SK-N-DZ (cell line): Measurements from ENCODE around the gene IFI44. TPM values are rescaled to one million over a fixed set of nuclear protein-coding genes. Genes with fewer than 3 reads are reported as not detected.

Source experiments
- DNase-seq: peaks from one replicate; pipeline ENCODE4 v3.0.0-alpha.2; 2015; ENCODE audit warnings: low spot score
- polyA plus RNA-seq, 2 experiments: library from polyadenylated mRNA; depleted of rRNA; stranded (reverse); fragments of >200 nt; gene quantifications; 2 replicates each; pipeline ENCODE4 v1.2.3, GENCODE V29; 2014

IFI44 gene, protein sequence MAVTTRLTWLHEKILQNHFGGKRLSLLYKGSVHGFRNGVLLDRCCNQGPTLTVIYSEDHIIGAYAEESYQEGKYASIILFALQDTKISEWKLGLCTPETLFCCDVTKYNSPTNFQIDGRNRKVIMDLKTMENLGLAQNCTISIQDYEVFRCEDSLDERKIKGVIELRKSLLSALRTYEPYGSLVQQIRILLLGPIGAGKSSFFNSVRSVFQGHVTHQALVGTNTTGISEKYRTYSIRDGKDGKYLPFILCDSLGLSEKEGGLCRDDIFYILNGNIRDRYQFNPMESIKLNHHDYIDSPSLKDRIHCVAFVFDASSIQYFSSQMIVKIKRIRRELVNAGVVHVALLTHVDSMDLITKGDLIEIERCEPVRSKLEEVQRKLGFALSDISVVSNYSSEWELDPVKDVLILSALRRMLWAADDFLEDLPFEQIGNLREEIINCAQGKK
- polyA plus RNA-seq (2014; cell fraction: cytosol; rRNA removed), result 0.17 and 1.1 TPM in 2 replicates
- 0.72 and 0.97 TPM in 2 replicates for polyA plus RNA-seq (2014; cell fraction: nucleus; rRNA removed)

DNA sequence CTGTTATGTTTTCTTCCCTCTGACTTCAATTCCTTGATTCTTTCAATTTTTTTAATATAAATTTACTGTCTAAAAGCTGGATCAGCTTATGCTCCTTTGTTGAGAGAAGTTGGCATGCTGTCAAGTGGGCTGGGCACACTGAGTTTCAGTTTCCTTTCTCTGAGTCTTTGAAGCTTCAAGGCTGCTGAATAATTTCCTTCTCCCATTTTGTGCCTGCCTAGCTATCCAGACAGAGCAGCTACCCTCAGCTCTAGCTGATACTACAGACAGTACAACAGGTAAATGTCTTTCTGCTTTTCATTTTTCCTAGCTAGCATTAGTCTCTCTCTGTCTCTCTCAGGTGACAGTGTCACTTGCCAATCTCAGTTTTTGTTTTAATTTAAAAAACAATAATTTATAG, at the start of gene IFI44:
Gene IFI44 (plus strand): TSS at position 204 of the 400 bp plus-strand sequence. CDS start 365 bp downstream, outside the sequence.
- DNase-seq, result no peak

DNA sequence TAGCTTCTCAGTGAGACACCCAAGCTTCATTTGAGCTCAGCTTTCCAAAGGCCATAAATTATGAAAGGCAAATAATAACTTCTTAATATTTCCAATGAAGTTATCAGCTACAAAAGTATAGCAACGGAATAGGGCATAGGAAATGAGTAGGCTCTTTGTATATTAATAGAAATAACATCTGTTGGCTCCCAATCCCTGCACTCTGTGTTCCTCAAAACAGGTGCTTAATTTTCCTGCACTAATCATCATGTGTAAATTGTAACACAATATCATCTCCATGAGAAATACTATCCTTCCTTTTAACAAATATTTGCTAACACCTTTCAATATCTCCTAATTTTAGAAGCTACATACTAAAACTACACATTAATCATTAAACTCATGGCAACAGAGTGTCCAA, 48.6 kb upstream of the IFI44 start:
- DNase-seq, result no peak

DNA sequence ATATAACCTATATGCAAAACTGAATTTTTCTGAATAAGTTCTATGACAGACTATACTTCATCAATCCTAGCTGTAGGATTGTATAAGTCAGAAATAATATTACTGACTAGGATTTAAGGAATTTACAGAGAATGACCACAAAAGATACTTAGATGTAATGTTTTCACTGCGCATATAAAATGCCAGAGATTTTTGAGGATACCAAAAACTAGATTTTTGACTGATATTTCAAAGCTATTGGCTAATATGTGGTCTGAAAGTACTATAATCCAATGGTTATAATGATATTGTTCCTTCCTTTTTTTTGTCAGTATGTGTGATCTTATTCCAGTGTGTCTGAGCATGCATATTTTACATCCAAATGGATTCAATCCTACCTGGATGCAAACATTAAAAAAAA, 46.4 kb upstream of the IFI44 start:
- no peak for DNase-seq

DNA sequence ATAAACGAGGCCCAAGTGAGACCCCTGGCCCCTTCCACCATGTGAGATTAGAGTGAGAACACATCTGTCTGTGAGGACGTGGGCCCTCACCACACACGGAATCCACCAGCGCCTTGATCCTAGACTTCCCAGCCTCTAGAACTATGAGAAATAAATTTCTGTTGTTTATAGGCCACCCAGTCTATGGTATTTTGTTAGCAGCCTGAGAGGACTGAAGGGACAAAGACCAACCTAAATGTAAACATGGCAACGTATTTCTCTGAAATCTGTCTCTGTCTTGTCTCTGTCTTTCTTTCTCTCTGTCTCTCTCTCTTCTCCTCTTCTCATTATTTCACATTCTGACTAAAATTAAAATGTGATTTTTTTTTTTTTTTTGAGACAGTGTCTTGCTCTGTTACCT, 45.0 kb upstream of the IFI44 start:
- no peak for DNase-seq

DNA sequence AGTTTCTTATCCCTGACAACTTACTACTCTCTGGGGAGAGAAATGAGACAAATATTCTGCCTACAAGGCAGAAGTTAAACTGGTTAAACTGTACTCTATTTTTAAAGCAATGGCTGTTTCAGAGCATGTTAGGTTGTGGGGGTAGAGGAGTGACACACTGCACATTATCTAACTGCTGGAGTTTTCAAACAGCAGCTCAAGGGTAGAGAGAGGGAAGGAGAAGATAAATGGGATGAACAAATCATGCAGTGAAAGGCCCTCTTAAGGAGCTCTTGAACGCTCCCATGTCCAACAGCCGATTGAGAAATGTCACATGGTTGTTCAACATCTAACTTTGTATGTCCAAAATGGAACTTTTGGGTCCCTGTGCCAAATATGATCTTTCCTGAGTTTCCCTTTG, 43.4 kb upstream of the IFI44 start:
- no peak for DNase-seq

DNA sequence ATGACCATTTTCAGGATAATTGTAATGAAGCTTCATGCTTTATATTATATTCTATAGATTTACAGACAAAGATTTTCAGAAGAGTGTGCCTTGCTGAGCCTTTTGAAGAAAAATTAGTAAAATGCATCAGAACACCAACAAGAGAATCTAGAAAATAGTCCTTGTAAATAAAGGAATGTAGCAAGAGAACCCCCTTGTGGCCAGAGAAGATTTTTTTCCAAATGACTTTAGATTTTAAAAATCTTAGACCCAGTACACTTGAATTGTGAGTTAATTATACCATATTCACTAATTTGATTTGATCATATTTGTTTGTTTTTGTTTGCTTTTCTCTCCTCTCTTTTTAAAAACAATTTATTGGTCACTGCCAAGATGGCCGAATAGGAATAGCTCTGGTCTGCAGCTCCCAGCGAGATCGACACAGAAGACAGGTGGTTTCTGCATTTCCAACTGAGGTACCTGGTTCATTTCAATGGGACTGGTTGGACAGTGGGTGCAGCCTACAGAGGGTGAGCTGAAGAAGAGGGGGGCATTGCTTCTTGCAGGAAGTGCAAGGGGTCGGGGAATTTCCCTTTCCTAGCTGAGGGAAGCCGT, 42.2 kb upstream of the IFI44 start:
- DNase-seq, result peak; percentile 28

DNA sequence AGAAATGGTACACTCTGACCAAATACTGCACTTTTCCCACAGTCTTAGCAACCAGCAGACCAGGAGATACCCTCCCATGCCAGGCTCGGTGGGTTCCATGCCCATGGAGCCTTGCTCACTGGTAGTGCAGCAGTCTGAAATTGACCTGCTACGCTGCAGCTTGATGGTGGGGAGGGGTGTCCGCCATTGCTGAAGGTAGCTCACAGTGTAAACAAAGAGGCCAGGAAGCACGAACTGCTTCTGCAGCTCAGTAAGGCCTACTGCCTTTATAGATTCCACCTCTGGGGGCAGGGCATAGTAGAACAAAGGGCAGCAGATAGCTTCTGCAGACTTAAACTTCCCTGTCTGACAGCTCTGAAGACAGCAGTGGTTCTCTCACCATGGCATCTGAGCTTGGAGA, 41.7 kb upstream of the IFI44 start:
- no peak for DNase-seq

DNA sequence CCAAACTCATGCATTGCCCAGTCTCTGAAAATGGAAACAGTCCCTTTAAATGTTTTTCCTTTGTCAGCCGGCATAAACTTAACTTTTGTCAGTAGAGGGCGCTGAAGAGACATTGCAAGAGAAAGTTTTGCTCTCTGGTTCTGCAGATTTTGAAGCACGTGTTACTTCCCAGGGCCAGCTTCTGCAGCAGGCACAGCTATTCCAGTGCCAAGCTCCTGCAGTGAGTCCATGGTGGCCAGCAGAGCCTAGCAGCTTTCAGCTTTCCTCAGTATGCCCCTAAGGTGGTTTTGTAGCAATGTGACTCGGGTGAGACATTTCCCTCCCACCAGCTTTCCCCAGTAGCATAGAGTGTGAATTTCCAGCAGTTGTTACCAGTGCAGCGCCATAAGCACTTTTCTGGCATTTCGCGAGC, 32.0 kb upstream of the IFI44 start:
- DNase-seq, result peak; percentile 85

DNA sequence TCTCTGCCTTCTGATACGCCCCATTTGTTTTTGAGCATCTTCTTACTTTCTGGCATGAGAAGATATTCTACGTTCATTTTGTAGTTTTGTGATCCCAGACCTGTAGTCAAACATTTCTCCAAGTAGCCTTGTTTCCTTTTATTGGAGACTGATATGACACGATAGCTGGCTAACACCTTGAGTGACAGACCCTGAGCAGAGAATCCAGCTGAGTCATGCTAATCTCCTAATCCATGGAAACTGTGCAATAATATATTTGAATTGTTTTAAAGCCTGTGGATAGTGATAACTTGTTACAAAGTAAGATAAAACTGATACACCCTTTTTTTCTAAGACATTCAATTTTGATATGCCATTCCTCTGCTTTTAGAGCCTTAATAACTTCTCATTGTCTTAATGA, 30.6 kb upstream of the IFI44 start:
- DNase-seq, result no peak

DNA sequence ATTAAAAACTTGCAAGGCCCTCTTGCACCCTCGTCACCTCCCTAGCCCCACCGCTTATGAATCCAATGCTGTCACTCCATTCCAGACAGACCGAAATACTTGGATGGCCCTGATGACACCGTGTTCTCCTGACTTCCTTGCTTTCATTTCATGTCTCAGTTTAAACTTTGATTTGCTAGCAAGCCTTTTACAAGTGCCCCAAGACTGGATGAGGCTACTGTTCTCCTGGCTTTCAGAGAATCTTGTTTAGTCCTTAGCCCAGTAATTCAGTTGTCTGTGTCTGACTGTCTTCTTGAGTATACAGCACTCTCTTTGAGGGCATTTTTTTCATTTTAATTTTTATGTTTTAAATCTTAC, 30.2 kb upstream of the IFI44 start:
- no peak for DNase-seq

DNA sequence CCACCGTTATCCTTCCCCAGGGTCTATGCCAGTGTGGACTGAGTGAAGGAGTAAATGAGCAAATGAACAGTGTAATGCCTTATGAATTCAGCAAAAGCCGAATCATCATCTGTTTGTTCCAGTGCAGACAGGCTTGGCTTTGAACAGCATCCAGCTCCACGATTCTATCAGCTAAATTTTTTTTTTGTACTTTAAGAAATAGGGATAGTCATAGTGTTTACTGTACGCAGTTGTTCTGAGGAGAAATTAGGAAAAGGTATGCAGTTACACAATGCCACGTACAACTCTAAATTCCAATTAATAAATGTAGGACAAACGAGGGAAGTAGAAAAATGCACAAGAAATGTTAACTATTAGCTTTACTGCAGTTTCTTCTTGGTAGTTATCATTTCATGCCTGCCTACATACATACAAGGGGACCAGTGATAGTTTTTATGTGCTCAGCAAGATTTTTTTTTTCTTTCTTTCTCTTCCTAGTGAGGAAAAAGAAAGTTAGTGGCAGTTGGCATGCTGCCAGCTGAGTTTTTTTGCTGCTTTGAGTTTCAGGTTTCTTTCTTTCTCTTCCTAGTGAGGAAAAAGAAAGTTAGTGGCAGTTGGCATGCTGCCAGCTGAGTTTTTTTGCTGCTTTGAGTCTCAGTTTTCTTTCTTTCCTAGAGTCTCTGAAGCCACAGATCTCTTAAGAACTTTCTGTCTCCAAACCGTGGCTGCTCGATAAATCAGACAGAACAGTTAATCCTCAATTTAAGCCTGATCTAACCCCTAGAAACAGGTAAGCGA, 29.6 kb upstream of the IFI44 start, which contains the start of gene IFI44L:
Gene IFI44L (plus strand): TSS at position 646 of the 777 bp plus-strand sequence. CDS start 7,468 bp downstream, outside the sequence.
- DNase-seq, result no peak

DNA sequence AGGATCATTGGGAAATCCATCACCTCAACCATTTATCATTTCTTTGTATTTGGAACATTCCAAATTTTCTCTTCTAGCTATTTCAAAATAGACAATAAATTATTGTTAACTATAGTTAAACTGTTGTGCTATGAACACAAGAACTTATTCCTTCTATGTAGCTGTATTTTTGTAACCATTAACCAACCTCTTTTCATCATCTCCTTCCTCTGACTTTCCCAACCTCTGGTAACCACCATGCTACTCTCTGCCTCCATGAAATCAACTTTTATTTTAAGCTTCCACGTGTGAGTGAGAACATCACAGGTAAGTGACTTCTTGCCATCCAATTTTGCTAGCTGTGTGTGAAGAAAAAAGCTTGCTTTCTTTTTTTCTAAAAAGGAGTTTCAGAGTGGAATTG, 29.0 kb upstream of the IFI44 start:
- DNase-seq, result no peak

DNA sequence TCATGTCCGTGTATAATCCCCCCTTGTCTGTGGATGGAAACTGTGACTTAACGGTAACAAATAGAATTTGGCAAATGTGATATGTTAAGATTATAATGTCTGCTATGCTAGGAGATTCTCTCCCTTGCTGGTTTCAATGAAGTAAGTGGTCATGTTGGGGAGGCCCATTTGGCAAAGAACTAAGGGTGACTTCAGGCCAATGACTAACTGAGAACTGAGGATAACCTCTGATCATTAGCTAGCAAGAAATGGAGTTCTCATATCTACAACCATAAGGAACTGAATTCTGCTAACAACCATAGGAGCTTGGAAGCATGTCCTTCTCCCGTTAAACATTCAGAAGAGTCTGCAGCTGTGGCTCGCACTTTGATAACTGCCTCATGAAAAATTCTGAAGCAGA, 27.1 kb upstream of the IFI44 start:
- DNase-seq, result no peak

DNA sequence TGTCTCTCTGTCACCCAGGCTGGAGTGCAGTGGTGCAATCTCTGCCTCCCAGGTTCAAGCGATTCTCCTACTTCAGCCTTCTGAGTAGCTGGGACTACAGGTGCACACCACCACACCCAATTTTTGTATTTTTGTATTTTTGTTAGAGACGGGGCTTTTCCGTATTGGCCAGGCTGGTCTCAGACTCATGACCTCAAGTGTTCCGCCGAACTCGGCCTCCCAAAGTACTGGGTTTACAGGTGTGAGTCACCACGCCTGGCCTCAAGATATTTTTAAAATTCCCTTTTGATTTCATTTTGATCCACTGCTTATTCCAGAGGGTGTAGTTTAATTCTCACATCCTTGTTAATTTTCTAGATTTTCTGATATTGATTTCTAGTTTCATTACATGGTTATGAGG, 25.6 kb upstream of the IFI44 start:
- no peak for DNase-seq

DNA sequence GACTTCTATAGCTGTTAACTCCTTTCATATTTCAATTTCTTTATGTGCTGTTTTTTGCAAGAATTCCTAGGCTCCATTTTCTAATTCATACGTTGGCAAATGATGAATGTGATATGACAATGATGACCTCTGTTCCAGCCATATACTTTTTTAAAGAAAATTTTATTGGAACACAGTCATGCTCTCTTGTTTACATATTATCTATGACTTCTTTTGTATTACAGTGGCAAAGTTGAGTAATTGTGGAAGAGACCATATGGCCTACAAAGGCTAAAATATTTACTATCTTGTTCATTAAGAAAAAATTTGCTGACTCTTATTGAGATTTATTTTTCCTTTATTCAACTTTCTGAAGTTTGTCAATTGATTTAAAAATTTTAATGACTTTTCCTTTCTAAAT, 22.3 kb upstream of the IFI44 start:
- DNase-seq, result no peak

DNA sequence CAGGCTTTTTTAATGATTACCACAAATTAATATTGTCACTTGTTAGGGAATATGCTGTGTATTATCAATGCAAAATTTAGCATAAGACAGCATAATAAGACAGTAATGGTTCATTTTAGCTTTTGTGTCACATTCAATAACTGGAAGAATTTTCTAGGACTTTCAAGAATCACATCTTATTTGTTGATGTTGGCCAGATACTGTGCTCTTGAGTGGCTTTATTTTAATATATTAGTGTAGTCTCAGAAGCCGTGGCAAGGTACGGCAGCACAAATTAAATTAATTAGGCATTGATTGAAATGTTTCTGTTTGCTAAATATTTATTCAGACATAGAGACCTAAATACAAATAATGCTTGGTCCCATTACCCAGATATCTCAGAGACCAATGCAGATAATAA, 19.0 kb upstream of the IFI44 start:
- no peak for DNase-seq

DNA sequence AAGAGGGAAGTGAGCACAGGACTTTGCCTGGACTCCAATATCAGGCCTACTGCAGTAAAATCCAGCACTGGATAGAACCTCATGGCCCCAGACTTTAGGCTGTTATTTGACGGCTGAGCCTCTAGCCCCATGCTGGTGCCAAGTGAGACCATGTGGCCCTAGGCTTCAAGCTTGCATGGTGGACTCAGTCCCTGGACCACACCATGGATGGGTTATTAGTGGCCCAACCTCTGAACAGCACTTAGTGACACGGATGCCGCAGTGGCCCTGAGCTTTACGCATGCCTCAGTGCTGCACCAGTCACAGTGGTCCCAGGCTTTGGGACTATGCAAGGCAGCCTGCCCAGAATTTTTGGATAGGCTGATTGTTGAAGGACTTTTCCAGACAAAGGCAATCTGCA, 16.4 kb upstream of the IFI44 start:
- DNase-seq, result no peak

DNA sequence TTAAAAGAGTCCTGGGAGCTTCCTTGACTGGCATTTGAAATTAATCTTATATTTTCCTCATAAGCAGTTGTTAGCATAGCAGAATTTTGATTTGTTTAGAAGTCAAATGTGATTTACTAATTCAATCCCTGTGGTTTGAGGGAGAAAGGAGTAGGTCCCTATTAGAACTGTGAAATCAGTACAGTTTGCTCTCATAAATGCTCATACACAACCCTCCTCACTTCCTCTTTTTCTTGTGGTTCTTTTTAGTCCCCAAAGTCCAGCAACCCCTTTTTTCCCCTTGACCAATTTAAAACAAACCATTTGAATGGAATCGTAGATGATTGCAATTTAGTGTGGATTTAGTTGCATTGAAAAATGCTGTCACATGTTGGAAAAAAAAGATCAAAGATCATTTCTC, 9.2 kb upstream of the IFI44 start:
- DNase-seq, result no peak

DNA sequence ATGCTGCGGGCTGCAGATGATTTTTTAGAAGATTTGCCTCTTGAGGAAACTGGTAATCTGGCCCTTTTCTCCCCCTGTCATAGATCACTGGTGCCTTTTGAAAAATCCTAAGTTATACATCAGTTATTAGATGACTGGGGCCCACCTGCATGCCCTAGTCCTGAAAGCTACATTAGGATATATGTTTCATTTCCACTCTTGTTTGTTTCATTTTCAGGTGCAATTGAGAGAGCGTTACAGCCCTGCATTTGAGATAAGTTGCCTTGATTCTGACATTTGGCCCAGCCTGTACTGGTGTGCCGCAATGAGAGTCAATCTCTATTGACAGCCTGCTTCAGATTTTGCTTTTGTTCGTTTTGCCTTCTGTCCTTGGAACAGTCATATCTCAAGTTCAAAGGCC, 8.1 kb upstream of the IFI44 start:
- DNase-seq, result no peak

DNA sequence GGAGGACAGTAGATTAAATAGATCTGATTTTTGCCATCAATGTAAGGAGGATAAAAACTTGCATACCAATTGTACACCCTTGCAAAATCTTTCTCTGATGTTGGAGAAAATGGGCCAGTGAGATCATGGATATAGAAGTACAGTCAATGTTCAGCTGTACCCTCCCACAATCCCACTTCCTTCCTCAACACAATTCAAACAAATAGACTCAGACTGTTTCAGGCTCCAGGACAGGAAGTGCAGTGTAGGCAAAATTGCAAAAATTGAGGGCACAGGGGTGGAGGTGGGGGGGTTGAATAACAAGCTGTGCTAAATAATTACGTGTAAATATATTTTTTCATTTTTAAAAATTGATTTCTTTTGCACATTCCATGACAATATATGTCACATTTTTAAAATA, 3.9 kb upstream of the IFI44 start:
- no peak for DNase-seq

DNA sequence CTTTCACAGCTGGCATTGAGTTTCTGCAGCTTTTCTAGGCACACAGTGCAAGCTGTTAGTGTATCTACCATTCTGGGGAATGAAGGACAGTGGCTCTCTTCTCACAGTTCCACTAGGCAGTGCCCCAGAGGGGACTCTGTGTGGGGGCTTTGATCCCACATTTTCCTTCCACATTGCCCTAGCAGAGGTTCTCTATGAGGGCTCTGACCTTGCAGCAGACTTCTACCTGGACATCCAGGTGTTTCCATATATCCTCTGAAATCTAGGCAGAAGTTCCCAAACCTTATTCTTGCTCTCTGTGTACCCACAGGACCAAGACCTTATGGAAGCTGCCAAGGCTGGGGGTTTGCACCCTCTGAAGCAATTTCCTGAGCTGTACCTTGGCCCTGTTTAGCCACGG, 2.4 kb upstream of the IFI44 start:
- no peak for DNase-seq

DNA sequence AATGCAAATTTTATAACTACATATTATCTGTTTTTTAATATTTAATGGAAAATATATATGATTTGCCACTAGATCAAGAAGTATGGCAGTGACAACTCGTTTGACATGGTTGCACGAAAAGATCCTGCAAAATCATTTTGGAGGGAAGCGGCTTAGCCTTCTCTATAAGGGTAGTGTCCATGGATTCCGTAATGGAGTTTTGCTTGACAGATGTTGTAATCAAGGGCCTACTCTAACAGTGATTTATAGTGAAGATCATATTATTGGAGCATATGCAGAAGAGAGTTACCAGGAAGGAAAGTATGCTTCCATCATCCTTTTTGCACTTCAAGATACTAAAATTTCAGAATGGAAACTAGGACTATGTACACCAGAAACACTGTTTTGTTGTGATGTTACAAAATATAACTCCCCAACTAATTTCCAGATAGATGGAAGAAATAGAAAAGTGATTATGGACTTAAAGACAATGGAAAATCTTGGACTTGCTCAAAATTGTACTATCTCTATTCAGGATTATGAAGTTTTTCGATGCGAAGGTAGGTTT, 556 bp downstream of the IFI44 start:
- no peak for DNase-seq
